Upper lobe of left lung (tissue), 4 donors: Measurements from ENCODE around the gene DGKI.

Experiments
- CTCF ChIP-seq, 6 experiments: fragments of 450-650 bp in 4 of 6; fragments of 200-600 bp in 2 of 6; sonication (generic) in 2 of 6; IDR thresholded peaks; one replicate each; pipeline ENCODE4 v1.5.1; 2016 to 2019; ENCODE audit warnings: antibody characterized with exemption in 6 of 6
- EP300 ChIP-seq, 4 donors: sonication (generic); formaldehyde crosslinking; IDR thresholded peaks; one replicate each; pipeline ENCODE4 v1.5.1; 2017; ENCODE audit warnings: antibody characterized with exemption in 4 of 4, control low read depth in 2 of 4
- POLR2A ChIP-seq, 4 donors: fragments of 450-650 bp; IDR thresholded peaks; one replicate each; pipeline ENCODE4 v1.5.1; 2016 to 2017; ENCODE audit warnings: antibody characterized with exemption in 4 of 4, mild to moderate bottlenecking in 2 of 4
- POLR2AphosphoS5 ChIP-seq, 2 donors: sonication (generic); formaldehyde crosslinking; IDR thresholded peaks; one replicate each; pipeline ENCODE4 v1.5.1; 2017; ENCODE audit warnings: antibody characterized with exemption in 2 of 2

- TF ChIP-seq CTCF (IDR thresholded peaks at IDR 0.05): no peak
- TF ChIP-seq POLR2A (IDR thresholded peaks at IDR 0.05): no peak
- TF ChIP-seq POLR2AphosphoS5 (IDR thresholded peaks at IDR 0.05): no peak
- no peak for TF ChIP-seq EP300 (IDR thresholded peaks at IDR 0.05)
These were observed 299.3 kb downstream of the DGKI start for GRCh38 chr7:137547485-137547884.
